ENCODE measurements around the gene AAR2.
A peak's percentile ranks its signal among the peaks of the same experiment; 100 is the strongest.

Gene AAR2

GRCh38 chr20:36281785-36282380 lies 45.6 kb downstream of the AAR2 start:
- no peak for DNase-seq

DNA sequence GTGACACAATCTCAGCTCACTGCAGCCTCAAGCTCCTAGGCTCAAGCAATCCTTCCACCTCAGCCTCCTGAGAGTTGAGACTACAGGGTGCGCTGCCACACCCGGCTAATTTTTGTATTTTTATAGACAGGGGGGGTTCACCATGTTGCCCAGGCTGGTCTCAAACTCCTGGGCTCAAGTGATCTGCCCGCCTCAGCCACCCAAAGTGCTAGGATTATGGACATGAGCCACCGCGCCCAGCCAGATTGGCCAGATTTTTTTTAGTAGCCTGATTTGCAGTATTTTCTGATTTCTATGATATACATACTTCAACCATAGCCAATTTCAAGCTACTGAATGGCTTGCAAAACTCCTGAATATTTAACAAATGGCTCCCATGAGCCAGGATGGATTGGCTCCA lies 48.5 kb downstream of the AAR2 start:
- DNase-seq: no peak

DNA sequence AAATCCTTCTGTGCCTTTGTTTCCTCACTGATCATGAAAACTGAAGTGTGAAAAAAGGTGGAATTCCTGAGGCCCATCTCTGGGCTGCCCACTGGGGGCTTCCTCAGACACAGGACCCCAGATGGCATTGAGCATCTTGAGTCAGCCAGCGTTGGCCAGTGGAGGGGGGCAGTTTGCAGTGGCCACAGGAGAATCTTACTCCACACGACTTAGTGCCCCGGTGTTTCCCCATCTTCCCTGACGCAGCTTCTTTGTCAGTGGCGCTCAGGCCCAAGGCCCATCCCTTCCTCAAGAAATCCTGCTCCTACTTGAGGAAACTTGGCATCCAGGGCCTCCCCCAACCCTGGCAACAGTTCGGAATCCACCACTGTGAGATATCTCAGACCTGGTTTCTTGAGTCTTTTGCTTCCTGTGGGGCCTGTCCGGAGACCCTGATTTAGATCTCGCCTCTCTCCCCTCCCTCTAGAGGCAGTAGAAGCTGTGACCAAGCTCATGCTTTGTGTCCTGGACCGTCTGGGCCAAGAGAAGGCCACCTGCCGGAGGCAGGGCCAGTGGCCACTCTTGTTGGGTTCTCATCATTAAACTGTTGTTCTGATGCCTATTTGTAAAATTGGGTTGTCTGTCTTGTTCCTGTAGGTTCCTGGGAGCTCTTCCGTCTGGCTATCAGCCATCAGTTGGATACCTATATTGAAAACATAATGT lies 49.6 kb downstream of the AAR2 start:
- no peak for DNase-seq

GRCh38 chr20:36297656-36298055 lies 61.4 kb downstream of the AAR2 start:
- DNase-seq: no peak

GRCh38 chr20:36298061-36298460 lies 61.8 kb downstream of the AAR2 start:
- DNase-seq: no peak

DNA sequence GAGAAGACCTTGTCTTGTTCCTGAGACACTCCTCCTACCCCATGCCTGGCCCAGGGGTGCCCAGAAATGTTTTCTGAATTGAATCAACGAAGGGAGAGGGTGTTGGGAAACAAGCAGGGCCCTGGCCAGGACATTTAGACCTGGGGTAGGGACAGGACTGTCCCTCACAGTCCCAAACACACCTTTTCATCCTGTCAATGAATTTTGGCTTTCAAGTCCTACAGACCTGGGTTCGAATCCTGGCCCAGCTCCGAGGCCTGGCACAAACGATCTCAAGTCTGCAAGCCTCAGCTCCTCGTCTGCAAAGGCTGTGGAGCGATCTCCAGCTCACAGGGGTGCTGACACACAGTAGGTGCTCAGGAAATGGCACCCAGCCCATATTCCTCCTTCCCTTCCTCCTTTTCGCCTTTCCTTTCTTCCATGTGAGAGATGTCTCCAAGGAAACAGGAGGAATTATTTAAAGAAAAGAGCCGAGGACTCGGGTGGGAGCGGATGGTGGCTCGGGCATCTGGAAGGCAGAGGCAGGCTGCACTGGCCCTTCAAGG lies 62.6 kb downstream of the AAR2 start:
- DNase-seq: no peak

DNA sequence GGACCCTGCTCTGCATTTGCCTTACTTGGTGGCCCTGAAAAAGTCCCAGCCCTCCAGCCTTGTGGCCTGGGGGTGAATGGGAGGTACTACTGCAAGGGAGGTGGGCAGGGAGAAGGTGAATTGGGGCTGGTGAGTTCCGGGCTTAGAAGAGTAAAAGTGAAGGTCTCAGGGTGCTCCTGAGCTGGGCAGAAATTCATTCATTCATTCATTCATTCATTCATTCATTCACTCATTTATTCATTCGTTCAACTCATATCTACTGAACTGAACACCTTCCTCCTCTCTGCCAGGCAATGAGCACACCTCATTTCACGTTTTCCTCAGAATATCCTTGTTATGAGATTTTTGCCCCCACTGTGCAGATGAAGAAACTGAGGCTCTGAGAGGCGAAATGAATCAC lies 63.2 kb downstream of the AAR2 start:
- DNase-seq: no peak

DNA sequence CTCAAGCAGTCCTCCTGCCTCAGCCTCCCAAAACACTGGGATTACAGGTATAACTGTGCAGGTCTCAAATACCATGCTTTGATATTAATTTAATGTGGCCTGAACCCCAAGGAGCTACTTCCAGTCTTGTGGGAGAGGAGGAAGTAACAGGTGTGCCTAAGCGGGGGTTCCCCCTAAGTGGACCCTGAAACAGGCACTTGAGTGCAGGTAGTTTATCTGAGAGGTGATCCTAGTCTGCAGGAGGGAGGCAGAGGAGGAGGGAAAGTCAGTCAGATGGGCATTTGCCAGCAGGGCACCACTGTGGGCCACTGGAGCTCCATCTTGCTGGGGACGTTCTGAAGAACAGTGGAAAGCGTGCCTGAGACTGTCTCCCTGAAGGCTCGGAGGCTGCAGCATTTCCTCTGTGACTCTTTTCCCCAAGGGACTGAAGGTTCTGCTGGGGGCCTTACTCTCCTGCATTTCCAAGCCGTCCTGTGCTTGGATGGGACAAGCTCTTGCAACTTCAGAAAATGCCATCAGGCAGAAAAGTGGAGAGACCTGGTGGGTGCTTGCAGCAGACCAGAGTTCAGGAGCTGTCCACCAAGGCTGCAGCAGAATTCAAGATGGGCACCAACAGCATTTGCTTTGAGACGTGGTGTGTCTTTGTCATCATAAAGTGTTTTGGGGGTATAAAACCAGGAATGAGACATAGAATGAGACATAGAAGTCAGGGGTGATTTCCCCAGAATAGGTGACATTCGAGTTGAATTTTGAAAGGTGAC lies 65.3 kb downstream of the AAR2 start:
- no peak for DNase-seq

- DNase-seq: peak; percentile 31 to 34
Observed at GRCh38 chr20:36303020-36303595, 66.8 kb downstream of the AAR2 start.

DNA sequence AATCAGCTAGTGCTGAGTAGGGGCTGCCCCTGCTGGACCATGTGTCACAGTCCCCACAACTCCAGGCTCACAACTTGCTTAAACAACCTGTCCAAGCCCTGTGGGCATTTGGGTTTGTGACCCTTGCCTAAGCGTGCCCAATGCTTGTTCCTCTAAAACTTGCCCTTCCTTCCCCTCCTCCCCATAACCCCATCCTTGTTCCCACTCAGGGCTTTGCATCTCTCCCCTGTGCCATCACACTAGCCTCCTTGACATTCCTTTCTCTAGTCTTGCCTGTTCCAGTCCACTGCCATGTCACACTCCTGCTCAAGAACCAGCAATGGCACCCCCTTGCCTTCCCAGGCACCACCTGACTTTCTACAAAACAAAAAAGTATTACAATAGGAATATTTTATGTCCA lies 67.6 kb downstream of the AAR2 start:
- DNase-seq: no peak

GRCh38 chr20:36304786-36305495 lies 68.7 kb downstream of the AAR2 start:
- DNase-seq: no peak

GRCh38 chr20:36305602-36306551 lies 69.6 kb downstream of the AAR2 start, which contains the start of gene DLGAP4:
DLGAP4 (plus strand) TSS chr20:36306339; CDS start chr20:36431718, 125,379 bp downstream.
- no peak for DNase-seq

Measured in Kasumi-1 (cell line).